HepG2 (cell line): Measurements from ENCODE around the gene FNDC3B. TPM values are rescaled to one million over a fixed set of nuclear protein-coding genes. Genes with fewer than 3 reads are reported as not detected.
A peak's percentile ranks its signal among the peaks of the same experiment; 100 is the strongest.

Source experiments
- ARNT ChIP-seq: fragments of 450-650 bp; IDR thresholded peaks from 2 replicates; pipeline ENCODE4 v1.6.1; 2017
- CENPT ChIP-seq: sonication (generic); formaldehyde crosslinking; IDR thresholded peaks from 2 replicates; pipeline ENCODE4 v1.8.0; 2022; ENCODE audit warnings: low read depth, mild to moderate bottlenecking, moderate library complexity, missing genetic modification reagents
- ERF ChIP-seq: IDR thresholded peaks from 2 replicates; pipeline ENCODE4 v1.6.1; 2018; ENCODE audit warnings: missing biosample characterization, missing genetic modification reagents
- GPN1 ChIP-seq: sonication (generic); formaldehyde crosslinking; IDR thresholded peaks from 2 replicates; pipeline ENCODE4 v1.5.1; 2020; ENCODE audit warnings: missing genetic modification reagents, borderline replicate concordance
- HIVEP1 ChIP-seq: sonication (generic); formaldehyde crosslinking; IDR thresholded peaks from 2 replicates; pipeline ENCODE4 v1.4.0; 2020; ENCODE audit warnings: mild to moderate bottlenecking, missing genetic modification reagents
- HNRNPK ChIP-seq: fragments of 200-400 bp; formaldehyde crosslinking; IDR thresholded peaks from 2 replicates; pipeline ENCODE4 v1.6.1; 2018; ENCODE audit warnings: low read length, low read depth, moderate library complexity, mild to moderate bottlenecking; ENCODE audit not compliant: poor library complexity, severe bottlenecking
- HNRNPLL ChIP-seq: fragments of 200-400 bp; formaldehyde crosslinking; IDR thresholded peaks from 2 replicates; pipeline ENCODE4 v1.6.1; 2017; ENCODE audit warnings: mild to moderate bottlenecking, low read depth, low read length; ENCODE audit not compliant: poor library complexity, severe bottlenecking
- HOXD1 ChIP-seq: sonication (generic); formaldehyde crosslinking; IDR thresholded peaks from 2 replicates; pipeline ENCODE4 v1.5.0; 2020; ENCODE audit warnings: missing genetic modification reagents
- MAF1 ChIP-seq: sonication (generic); formaldehyde crosslinking; IDR thresholded peaks from 2 replicates; pipeline ENCODE4 v1.5.0; 2020; ENCODE audit warnings: missing genetic modification reagents, borderline replicate concordance
- MED13 ChIP-seq: sonication (generic); formaldehyde crosslinking; IDR thresholded peaks from 2 replicates; pipeline ENCODE4 v1.5.0; 2020; ENCODE audit warnings: missing genetic modification reagents
- PHB2 ChIP-seq: fragments of 450-650 bp; IDR thresholded peaks from 2 replicates; pipeline ENCODE4 v1.6.1; 2018; ENCODE audit not compliant: partially characterized antibody
- SCMH1 ChIP-seq: sonication (generic); formaldehyde crosslinking; IDR thresholded peaks from 2 replicates; pipeline ENCODE4 v1.9.0; 2021; ENCODE audit warnings: missing genetic modification reagents, mild to moderate bottlenecking, borderline replicate concordance
- SP1 ChIP-seq, 2 experiments: fragments of 450-650 bp in 1 of 2; sonication (generic) in 1 of 2; formaldehyde crosslinking in 1 of 2; IDR thresholded peaks; 2 replicates each; pipeline versions ENCODE4 v1.4.0 to v1.6.1; 2016 to 2020; ENCODE audit warnings: missing genetic modification reagents in 1 of 2
- TBX2 ChIP-seq: sonication (generic); formaldehyde crosslinking; IDR thresholded peaks from 2 replicates; pipeline ENCODE4 v1.5.0; 2020; ENCODE audit warnings: missing genetic modification reagents, mild to moderate bottlenecking, borderline replicate concordance
- TCF12 ChIP-seq, 2 experiments: fragments of 450-650 bp in 1 of 2; sonication (generic) in 1 of 2; formaldehyde crosslinking in 1 of 2; IDR thresholded peaks; 2 replicates each; pipeline versions ENCODE4 v1.6.1 to v1.8.0; 2017 to 2022; ENCODE audit warnings: antibody characterized with exemption in 1 of 2, mild to moderate bottlenecking in 1 of 2, missing genetic modification reagents in 1 of 2, moderate library complexity in 1 of 2
- ZFP90 ChIP-seq: sonication (generic); formaldehyde crosslinking; IDR thresholded peaks from 2 replicates; pipeline ENCODE4 v1.8.0; 2022; ENCODE audit warnings: missing genetic modification reagents, mild to moderate bottlenecking, inconsistent platforms, borderline replicate concordance
- ZNF326 ChIP-seq: sonication (generic); formaldehyde crosslinking; IDR thresholded peaks from 2 replicates; pipeline ENCODE4 v1.4.0; 2020; ENCODE audit warnings: missing genetic modification reagents, borderline replicate concordance
- ZNF678 ChIP-seq: sonication (generic); formaldehyde crosslinking; IDR thresholded peaks from 2 replicates; pipeline ENCODE4 v1.4.0; 2020; ENCODE audit warnings: mild to moderate bottlenecking, missing genetic modification reagents
- polyA plus RNA-seq, 8 experiments: library from polyadenylated mRNA; depleted of rRNA in 3 of 8; stranded (reverse) in 7 of 8; unstranded in 1 of 8; fragments of >200 nt; fragmentation: Illumina TruSeq in 4 of 8; extraction: Trizol in 4 of 8; gene quantifications; 2 replicates each; pipeline versions ENCODE4 v1.2.1 to v1.2.3, GENCODE V29; 2011 to 2016; ENCODE audit warnings: low read depth in 4 of 8, missing spikeins in 1 of 8, mixed read lengths in 1 of 8; ENCODE audit not compliant: insufficient read depth in 1 of 8
- total RNA-seq, 5 experiments: library from RNA; depleted of rRNA; stranded (reverse); fragments of >200 nt; fragmentation: Illumina TruSeq; extraction: Trizol; gene quantifications; 2 replicates each; pipeline ENCODE4 v1.2.3, GENCODE V29; 2016; ENCODE audit warnings: low read depth in 1 of 5
- TF ChIP-seq, protein P1 (sequence below): sonication (generic); formaldehyde crosslinking; IDR thresholded peaks from 2 replicates; pipeline ENCODE4 v1.5.0; 2020; ENCODE audit warnings: missing genetic modification reagents, mild to moderate bottlenecking, borderline replicate concordance
- TF ChIP-seq, protein P2 (sequence below): sonication (generic); formaldehyde crosslinking; IDR thresholded peaks from 2 replicates; pipeline ENCODE4 v1.5.0; 2020; ENCODE audit warnings: missing genetic modification reagents
- TF ChIP-seq, protein P3 (sequence below): sonication (generic); formaldehyde crosslinking; IDR thresholded peaks from 2 replicates; pipeline ENCODE4 v1.4.0; 2020; ENCODE audit warnings: low read depth, missing genetic modification reagents
- TF ChIP-seq, protein P4 (sequence below): conservative IDR thresholded peaks from 2 replicates; pipeline ENCODE4 v1.6.1; 2018; ENCODE audit warnings: missing genetic modification reagents
- TF ChIP-seq, protein P5 (sequence below): sonication (generic); formaldehyde crosslinking; IDR thresholded peaks from 2 replicates; pipeline ENCODE4 v1.4.0; 2020; ENCODE audit warnings: missing genetic modification reagents, mild to moderate bottlenecking, borderline replicate concordance

The FNDC3B gene
- total and polyA plus RNA-seq, 2 of the 13 experiments (the other 11 are each of a cell fraction or from before 2014, with no cell fraction given), result 74.8 to 103 TPM

DNA sequence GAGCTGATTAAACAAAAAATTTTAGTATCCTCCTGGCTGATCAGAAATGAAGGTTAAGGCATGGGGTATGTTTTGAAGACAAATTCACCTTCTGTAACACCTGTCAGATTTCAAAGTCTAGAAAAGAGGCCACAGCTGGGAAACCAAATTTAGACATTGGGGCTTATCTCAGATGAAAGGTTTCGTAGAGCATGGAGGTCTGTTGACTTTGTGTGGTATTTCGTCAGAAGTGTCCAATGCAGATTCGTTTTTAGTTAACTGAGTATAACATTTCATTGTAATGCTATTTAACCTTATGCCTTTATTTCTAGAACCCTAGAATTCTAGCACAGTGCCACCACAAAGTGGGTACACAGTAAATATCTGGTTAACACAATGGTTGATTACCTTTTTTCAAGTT is 61.7 kb downstream of the FNDC3B start (continued):
- no peak for TF ChIP-seq SP1 (IDR thresholded peaks at IDR 0.05)
- no peak for TF ChIP-seq SP1 (CRISPR knock-in tag; IDR thresholded peaks at IDR 0.05)
- no peak for TF ChIP-seq PHB2
- no peak for TF ChIP-seq ZFP90 (CRISPR knock-in tag)
- TF ChIP-seq GPN1 (CRISPR knock-in tag), result no peak
- TF ChIP-seq ZNF326 (CRISPR knock-in tag), result no peak
- peak; percentile 90 for TF ChIP-seq MED13
- TF ChIP-seq, protein P1, sequence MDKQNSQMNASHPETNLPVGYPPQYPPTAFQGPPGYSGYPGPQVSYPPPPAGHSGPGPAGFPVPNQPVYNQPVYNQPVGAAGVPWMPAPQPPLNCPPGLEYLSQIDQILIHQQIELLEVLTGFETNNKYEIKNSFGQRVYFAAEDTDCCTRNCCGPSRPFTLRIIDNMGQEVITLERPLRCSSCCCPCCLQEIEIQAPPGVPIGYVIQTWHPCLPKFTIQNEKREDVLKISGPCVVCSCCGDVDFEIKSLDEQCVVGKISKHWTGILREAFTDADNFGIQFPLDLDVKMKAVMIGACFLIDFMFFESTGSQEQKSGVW, result no peak
- TF ChIP-seq MAF1 (CRISPR knock-in tag), result no peak
- no peak for TF ChIP-seq CENPT (CRISPR knock-in tag)
- TF ChIP-seq, protein P2, sequence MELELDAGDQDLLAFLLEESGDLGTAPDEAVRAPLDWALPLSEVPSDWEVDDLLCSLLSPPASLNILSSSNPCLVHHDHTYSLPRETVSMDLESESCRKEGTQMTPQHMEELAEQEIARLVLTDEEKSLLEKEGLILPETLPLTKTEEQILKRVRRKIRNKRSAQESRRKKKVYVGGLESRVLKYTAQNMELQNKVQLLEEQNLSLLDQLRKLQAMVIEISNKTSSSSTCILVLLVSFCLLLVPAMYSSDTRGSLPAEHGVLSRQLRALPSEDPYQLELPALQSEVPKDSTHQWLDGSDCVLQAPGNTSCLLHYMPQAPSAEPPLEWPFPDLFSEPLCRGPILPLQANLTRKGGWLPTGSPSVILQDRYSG (CRISPR knock-in tag), result no peak
- TF ChIP-seq SCMH1 (CRISPR knock-in tag), result no peak
- no peak for TF ChIP-seq TCF12 (IDR thresholded peaks at IDR 0.05)
- TF ChIP-seq TCF12 (CRISPR knock-in tag; IDR thresholded peaks at IDR 0.05), result peak; percentile 92
- TF ChIP-seq, protein P3, sequence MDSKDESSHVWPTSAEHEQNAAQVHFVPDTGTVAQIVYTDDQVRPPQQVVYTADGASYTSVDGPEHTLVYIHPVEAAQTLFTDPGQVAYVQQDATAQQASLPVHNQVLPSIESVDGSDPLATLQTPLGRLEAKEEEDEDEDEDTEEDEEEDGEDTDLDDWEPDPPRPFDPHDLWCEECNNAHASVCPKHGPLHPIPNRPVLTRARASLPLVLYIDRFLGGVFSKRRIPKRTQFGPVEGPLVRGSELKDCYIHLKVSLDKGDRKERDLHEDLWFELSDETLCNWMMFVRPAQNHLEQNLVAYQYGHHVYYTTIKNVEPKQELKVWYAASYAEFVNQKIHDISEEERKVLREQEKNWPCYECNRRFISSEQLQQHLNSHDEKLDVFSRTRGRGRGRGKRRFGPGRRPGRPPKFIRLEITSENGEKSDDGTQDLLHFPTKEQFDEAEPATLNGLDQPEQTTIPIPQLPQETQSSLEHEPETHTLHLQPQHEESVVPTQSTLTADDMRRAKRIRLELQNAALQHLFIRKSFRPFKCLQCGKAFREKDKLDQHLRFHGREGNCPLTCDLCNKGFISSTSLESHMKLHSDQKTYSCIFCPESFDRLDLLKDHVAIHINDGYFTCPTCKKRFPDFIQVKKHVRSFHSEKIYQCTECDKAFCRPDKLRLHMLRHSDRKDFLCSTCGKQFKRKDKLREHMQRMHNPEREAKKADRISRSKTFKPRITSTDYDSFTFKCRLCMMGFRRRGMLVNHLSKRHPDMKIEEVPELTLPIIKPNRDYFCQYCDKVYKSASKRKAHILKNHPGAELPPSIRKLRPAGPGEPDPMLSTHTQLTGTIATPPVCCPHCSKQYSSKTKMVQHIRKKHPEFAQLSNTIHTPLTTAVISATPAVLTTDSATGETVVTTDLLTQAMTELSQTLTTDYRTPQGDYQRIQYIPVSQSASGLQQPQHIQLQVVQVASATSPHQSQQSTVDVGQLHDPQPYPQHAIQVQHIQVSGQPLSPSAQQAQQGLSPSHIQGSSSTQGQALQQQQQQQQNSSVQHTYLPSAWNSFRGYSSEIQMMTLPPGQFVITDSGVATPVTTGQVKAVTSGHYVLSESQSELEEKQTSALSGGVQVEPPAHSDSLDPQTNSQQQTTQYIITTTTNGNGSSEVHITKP (CRISPR knock-in tag), result 0 out of 2 replicates have a peak, but pooled peaks have one; percentile 38
- no peak for TF ChIP-seq HOXD1 (CRISPR knock-in tag)
- TF ChIP-seq, protein P4, sequence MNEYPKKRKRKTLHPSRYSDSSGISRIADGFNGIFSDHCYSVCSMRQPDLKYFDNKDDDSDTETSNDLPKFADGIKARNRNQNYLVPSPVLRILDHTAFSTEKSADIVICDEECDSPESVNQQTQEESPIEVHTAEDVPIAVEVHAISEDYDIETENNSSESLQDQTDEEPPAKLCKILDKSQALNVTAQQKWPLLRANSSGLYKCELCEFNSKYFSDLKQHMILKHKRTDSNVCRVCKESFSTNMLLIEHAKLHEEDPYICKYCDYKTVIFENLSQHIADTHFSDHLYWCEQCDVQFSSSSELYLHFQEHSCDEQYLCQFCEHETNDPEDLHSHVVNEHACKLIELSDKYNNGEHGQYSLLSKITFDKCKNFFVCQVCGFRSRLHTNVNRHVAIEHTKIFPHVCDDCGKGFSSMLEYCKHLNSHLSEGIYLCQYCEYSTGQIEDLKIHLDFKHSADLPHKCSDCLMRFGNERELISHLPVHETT (CRISPR knock-in tag), result no peak
- TF ChIP-seq, protein P5, sequence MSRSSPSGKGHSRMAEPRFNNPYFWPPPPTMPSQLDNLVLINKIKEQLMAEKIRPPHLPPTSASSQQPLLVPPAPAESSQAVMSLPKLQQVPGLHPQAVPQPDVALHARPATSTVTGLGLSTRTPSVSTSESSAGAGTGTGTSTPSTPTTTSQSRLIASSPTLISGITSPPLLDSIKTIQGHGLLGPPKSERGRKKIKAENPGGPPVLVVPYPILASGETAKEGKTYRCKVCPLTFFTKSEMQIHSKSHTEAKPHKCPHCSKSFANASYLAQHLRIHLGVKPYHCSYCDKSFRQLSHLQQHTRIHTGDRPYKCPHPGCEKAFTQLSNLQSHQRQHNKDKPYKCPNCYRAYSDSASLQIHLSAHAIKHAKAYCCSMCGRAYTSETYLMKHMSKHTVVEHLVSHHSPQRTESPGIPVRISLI, result peak; percentile 53; the same call in 1 of the 2 replicates
- TF ChIP-seq ZNF678 (CRISPR knock-in tag), result no peak
- peak; percentile 71; the same call in 1 of the 2 replicates for TF ChIP-seq ERF (CRISPR knock-in tag)
- TF ChIP-seq TBX2 (CRISPR knock-in tag), result peak; percentile 86
- no peak for TF ChIP-seq HNRNPLL
- TF ChIP-seq HIVEP1 (CRISPR knock-in tag), result no peak
- no peak for TF ChIP-seq HNRNPK
- TF ChIP-seq ARNT, result no peak
